ENCODE measurements around the gene PSMA3.

Gene PSMA3

DNA sequence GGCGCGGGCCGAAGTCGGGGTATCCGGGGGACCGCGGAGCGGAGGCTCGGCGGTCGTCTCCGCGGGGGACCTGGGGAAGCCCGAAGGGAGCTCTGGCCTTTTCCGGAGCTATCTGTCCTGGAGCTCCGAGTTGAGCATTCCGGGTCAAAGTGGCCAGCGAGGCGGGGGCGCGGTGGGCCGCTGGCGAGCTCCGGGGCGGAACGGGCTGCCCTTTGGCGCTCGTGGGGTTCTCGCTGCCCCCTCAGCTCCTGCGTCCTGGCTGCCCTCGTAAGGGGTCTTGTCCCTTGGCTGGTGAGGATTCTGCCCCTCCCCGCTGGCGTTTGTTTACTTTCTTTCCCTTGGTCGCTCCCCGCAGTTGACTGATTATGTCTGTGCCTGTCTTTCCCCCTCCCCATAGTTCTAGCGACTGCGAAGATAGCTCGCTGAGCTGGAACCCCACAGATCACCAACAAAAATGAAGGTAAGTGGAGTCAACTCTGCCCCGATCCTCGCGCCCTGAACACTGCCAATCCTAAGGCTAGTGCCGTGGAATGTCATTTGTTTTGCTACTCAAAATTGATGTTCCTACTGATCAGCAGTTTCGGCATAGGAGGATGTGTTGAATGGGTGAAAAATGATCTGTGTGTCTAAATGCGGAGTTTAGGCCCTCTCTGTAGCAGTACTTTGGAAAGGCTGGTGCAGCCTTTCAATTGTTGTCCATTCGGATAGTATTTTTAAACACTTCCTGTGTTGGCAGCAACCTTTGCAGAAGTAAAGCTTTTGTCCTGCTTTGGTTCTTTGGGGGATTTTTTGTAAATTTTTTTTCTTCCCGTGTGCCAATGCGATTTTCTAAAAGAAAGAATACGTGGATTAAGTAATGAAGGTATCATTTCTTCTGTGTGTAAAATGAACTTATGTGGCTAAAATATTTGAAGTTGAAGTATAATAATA, 55.0 kb downstream of the PSMA3 start:
- H3K27ac ChIP-seq (ENCODE audit: extremely low read depth, low read depth, low read length), result peak overlapping the region; percentile 81
- CTCF ChIA-PET, result interaction anchor here (0.7 kb wide), 1 partner anchor 96 kb away, joined by 4 read pairs; the partner anchor contains the start of gene TOMM20L
- POLR2A ChIA-PET, result interaction anchor here (0.6 to 2.9 kb wide), 3 partner anchors 54 to 128 kb away, joined by 3 to 36 read pairs (median 16); partner anchors contain the start of genes KIAA0586, PSMA3 and TIMM9
- TF ChIP-seq ZNF341 (tag by site-specific recombination; IDR thresholded peaks at IDR 0.05; ENCODE audit: low read depth), result peak; percentile 66
- no peak for TF ChIP-seq ZNF211 (tag by site-specific recombination; IDR thresholded peaks at IDR 0.05; ENCODE audit: low read depth)
- no peak for TF ChIP-seq ZNF654 (tag by site-specific recombination; IDR thresholded peaks at IDR 0.05; ENCODE audit: low read depth)
- peak; percentile 29; the same call in 1 of the 2 replicates for TF ChIP-seq FEZF1 (tag by site-specific recombination; IDR thresholded peaks at IDR 0.05)
- no peak for TF ChIP-seq ZNF623 (tag by site-specific recombination; IDR thresholded peaks at IDR 0.05)
- no peak for TF ChIP-seq ZBTB21 (tag by site-specific recombination; IDR thresholded peaks at IDR 0.05)
- TF ChIP-seq, protein P1, sequence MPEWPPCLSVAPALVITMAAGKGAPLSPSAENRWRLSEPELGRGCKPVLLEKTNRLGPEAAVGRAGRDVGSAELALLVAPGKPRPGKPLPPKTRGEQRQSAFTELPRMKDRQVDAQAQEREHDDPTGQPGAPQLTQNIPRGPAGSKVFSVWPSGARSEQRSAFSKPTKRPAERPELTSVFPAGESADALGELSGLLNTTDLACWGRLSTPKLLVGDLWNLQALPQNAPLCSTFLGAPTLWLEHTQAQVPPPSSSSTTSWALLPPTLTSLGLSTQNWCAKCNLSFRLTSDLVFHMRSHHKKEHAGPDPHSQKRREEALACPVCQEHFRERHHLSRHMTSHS (tag by site-specific recombination; IDR thresholded peaks at IDR 0.05), result no peak
- no peak for TF ChIP-seq ZNF433 (tag by site-specific recombination; IDR thresholded peaks at IDR 0.05; ENCODE audit: low read depth)
- TF ChIP-seq ZNF629 (tag by site-specific recombination; IDR thresholded peaks at IDR 0.05), result no peak
- TF ChIP-seq, protein P2, sequence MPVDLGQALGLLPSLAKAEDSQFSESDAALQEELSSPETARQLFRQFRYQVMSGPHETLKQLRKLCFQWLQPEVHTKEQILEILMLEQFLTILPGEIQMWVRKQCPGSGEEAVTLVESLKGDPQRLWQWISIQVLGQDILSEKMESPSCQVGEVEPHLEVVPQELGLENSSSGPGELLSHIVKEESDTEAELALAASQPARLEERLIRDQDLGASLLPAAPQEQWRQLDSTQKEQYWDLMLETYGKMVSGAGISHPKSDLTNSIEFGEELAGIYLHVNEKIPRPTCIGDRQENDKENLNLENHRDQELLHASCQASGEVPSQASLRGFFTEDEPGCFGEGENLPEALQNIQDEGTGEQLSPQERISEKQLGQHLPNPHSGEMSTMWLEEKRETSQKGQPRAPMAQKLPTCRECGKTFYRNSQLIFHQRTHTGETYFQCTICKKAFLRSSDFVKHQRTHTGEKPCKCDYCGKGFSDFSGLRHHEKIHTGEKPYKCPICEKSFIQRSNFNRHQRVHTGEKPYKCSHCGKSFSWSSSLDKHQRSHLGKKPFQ (tag by site-specific recombination; IDR thresholded peaks at IDR 0.05), result no peak
- TF ChIP-seq, protein P3, sequence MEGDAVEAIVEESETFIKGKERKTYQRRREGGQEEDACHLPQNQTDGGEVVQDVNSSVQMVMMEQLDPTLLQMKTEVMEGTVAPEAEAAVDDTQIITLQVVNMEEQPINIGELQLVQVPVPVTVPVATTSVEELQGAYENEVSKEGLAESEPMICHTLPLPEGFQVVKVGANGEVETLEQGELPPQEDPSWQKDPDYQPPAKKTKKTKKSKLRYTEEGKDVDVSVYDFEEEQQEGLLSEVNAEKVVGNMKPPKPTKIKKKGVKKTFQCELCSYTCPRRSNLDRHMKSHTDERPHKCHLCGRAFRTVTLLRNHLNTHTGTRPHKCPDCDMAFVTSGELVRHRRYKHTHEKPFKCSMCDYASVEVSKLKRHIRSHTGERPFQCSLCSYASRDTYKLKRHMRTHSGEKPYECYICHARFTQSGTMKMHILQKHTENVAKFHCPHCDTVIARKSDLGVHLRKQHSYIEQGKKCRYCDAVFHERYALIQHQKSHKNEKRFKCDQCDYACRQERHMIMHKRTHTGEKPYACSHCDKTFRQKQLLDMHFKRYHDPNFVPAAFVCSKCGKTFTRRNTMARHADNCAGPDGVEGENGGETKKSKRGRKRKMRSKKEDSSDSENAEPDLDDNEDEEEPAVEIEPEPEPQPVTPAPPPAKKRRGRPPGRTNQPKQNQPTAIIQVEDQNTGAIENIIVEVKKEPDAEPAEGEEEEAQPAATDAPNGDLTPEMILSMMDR (tag by site-specific recombination; IDR thresholded peaks at IDR 0.05), result no peak
- TF ChIP-seq, protein P4, sequence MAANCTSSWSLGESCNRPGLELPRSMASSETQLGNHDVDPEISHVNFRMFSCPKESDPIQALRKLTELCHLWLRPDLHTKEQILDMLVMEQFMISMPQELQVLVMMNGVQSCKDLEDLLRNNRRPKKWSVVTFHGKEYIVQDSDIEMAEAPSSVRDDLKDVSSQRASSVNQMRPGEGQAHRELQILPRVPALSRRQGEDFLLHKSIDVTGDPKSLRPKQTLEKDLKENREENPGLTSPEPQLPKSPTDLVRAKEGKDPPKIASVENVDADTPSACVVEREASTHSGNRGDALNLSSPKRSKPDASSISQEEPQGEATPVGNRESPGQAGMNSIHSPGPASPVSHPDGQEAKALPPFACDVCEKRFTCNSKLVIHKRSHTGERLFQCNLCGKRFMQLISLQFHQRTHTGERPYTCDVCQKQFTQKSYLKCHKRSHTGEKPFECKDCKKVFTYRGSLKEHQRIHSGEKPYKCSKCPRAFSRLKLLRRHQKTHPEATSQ (tag by site-specific recombination; IDR thresholded peaks at IDR 0.05), result no peak
- TF ChIP-seq, protein P5, sequence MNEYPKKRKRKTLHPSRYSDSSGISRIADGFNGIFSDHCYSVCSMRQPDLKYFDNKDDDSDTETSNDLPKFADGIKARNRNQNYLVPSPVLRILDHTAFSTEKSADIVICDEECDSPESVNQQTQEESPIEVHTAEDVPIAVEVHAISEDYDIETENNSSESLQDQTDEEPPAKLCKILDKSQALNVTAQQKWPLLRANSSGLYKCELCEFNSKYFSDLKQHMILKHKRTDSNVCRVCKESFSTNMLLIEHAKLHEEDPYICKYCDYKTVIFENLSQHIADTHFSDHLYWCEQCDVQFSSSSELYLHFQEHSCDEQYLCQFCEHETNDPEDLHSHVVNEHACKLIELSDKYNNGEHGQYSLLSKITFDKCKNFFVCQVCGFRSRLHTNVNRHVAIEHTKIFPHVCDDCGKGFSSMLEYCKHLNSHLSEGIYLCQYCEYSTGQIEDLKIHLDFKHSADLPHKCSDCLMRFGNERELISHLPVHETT (tag by site-specific recombination; IDR thresholded peaks at IDR 0.05), result no peak
- no peak for TF ChIP-seq ZNF37A (tag by site-specific recombination; IDR thresholded peaks at IDR 0.05)
- TF ChIP-seq, protein P6, sequence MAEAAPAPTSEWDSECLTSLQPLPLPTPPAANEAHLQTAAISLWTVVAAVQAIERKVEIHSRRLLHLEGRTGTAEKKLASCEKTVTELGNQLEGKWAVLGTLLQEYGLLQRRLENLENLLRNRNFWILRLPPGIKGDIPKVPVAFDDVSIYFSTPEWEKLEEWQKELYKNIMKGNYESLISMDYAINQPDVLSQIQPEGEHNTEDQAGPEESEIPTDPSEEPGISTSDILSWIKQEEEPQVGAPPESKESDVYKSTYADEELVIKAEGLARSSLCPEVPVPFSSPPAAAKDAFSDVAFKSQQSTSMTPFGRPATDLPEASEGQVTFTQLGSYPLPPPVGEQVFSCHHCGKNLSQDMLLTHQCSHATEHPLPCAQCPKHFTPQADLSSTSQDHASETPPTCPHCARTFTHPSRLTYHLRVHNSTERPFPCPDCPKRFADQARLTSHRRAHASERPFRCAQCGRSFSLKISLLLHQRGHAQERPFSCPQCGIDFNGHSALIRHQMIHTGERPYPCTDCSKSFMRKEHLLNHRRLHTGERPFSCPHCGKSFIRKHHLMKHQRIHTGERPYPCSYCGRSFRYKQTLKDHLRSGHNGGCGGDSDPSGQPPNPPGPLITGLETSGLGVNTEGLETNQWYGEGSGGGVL (tag by site-specific recombination; IDR thresholded peaks at IDR 0.05), result peak; percentile 57
- TF ChIP-seq ZNF473 (tag by site-specific recombination; IDR thresholded peaks at IDR 0.05), result no peak
- no peak for TF ChIP-seq IKZF3 (tag by site-specific recombination; IDR thresholded peaks at IDR 0.05)
- no peak for TF ChIP-seq ZNF302 (tag by site-specific recombination; IDR thresholded peaks at IDR 0.05; ENCODE audit: low read depth)
- no peak for TF ChIP-seq ZSCAN23 (tag by site-specific recombination; IDR thresholded peaks at IDR 0.05)
- no peak for TF ChIP-seq ZNF24 (tag by site-specific recombination; IDR thresholded peaks at IDR 0.05)
- TF ChIP-seq, protein P7, sequence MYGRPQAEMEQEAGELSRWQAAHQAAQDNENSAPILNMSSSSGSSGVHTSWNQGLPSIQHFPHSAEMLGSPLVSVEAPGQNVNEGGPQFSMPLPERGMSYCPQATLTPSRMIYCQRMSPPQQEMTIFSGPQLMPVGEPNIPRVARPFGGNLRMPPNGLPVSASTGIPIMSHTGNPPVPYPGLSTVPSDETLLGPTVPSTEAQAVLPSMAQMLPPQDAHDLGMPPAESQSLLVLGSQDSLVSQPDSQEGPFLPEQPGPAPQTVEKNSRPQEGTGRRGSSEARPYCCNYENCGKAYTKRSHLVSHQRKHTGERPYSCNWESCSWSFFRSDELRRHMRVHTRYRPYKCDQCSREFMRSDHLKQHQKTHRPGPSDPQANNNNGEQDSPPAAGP (tag by site-specific recombination; IDR thresholded peaks at IDR 0.05), result no peak
- TF ChIP-seq ZNF311 (tag by site-specific recombination; IDR thresholded peaks at IDR 0.05; ENCODE audit: borderline replicate concordance), result no peak
- TF ChIP-seq HOXC10 (CRISPR knock-in tag; IDR thresholded peaks at IDR 0.05), result no peak
- TF ChIP-seq ZNF404 (tag by site-specific recombination; IDR thresholded peaks at IDR 0.05), result no peak
- TF ChIP-seq, protein P8, sequence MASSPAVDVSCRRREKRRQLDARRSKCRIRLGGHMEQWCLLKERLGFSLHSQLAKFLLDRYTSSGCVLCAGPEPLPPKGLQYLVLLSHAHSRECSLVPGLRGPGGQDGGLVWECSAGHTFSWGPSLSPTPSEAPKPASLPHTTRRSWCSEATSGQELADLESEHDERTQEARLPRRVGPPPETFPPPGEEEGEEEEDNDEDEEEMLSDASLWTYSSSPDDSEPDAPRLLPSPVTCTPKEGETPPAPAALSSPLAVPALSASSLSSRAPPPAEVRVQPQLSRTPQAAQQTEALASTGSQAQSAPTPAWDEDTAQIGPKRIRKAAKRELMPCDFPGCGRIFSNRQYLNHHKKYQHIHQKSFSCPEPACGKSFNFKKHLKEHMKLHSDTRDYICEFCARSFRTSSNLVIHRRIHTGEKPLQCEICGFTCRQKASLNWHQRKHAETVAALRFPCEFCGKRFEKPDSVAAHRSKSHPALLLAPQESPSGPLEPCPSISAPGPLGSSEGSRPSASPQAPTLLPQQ (tag by site-specific recombination; IDR thresholded peaks at IDR 0.05), result no peak

More for the DNA sequence above, 55.0 kb downstream of the PSMA3 start:
- H3K36me3 ChIP-seq (ENCODE audit: control insufficient read depth in 2 of 2, insufficient read depth in 1 of 2, low read length in 2 of 2), result peaks cover 28 to 30% of the 10 kb centered on the region in 2 experiments
- H3K4me1 ChIP-seq (ENCODE audit: control insufficient read depth, insufficient read depth, low read length), result 0 out of 2 replicates have a peak, but pooled peaks cover 4% of the 10 kb centered on the region
- H3K9me3 ChIP-seq (ENCODE audit: control insufficient read depth, insufficient read depth, low read depth, low read length), result no peaks in the 10 kb centered on the region
- H3K4me3 ChIP-seq (ENCODE audit: low read depth, low read length), result peak overlapping the region; percentile 72

Data from HEK293 (cell line).